ENCODE measurements around the gene CTBP2.
A peak's percentile ranks its signal among the peaks of the same experiment; 100 is the strongest.

The CTBP2 gene

GRCh38 chr10:125063256-125063925 is 97.0 kb downstream of the CTBP2 start:
- no peak for DNase-seq (ENCODE audit: extremely low spot score)
- CTCF ChIA-PET: interaction anchor here (1.1 to 6.4 kb wide), 3 partner anchors 13 to 322 kb away, joined by 3 to 43 read pairs (median 4); no protein-coding TSS in a partner anchor
- TF ChIP-seq CTCF (IDR thresholded peaks at IDR 0.05; ENCODE audit: control extremely low read depth, extremely low read depth, low read depth, missing control alignments): no peak
- POLR2A ChIA-PET: no interaction called here

- ChIA-PET POLR2A (no interaction called here), CTCF (interaction anchor here (1.1 to 6.4 kb wide), 5 partner anchors 9 to 321 kb away, joined by 3 to 43 read pairs (median 4); no protein-coding TSS in a partner anchor)
- no peak for DNase-seq (ENCODE audit: extremely low spot score)
- TF ChIP-seq CTCF (IDR thresholded peaks at IDR 0.05; ENCODE audit: control extremely low read depth, extremely low read depth, low read depth, missing control alignments): no peak
Observed at GRCh38 chr10:125062914-125063230, 97.5 kb downstream of the CTBP2 start.

GRCh38 chr10:125062227-125062913 is 98.0 kb downstream of the CTBP2 start:
- TF ChIP-seq CTCF (IDR thresholded peaks at IDR 0.05; ENCODE audit: control extremely low read depth, extremely low read depth, low read depth, missing control alignments): no peak
- no peak for DNase-seq (ENCODE audit: extremely low spot score)
- ChIA-PET POLR2A (no interaction called here), CTCF (interaction anchor here (0.8 to 6.4 kb wide), 7 partner anchors 9 to 321 kb away, joined by 3 to 43 read pairs (median 4); no protein-coding TSS in a partner anchor)

GRCh38 chr10:125061557-125062226 is 98.7 kb downstream of the CTBP2 start:
- ChIA-PET POLR2A (no interaction called here), CTCF (interaction anchor here (0.8 to 6.4 kb wide), 7 partner anchors 8 to 320 kb away, joined by 3 to 43 read pairs (median 4); no protein-coding TSS in a partner anchor)
- peak; percentile 62 for DNase-seq (ENCODE audit: extremely low spot score)
- TF ChIP-seq CTCF (IDR thresholded peaks at IDR 0.05; ENCODE audit: control extremely low read depth, extremely low read depth, low read depth, missing control alignments): no peak

GRCh38 chr10:125060826-125061556 is 99.4 kb downstream of the CTBP2 start:
- DNase-seq (ENCODE audit: extremely low spot score): peak; percentile 49
- peak; percentile 50 for TF ChIP-seq CTCF (IDR thresholded peaks at IDR 0.05; ENCODE audit: control extremely low read depth, extremely low read depth, low read depth, missing control alignments)
- POLR2A ChIA-PET: no interaction called here
- CTCF ChIA-PET: interaction anchor here (1.7 to 6.4 kb wide), 2 partner anchors 14 to 25 kb away, joined by 4 to 43 read pairs; no protein-coding TSS in a partner anchor

- POLR2A ChIA-PET: no interaction called here
- DNase-seq (ENCODE audit: extremely low spot score): no peak
- TF ChIP-seq CTCF (IDR thresholded peaks at IDR 0.05; ENCODE audit: control extremely low read depth, extremely low read depth, low read depth, missing control alignments): no peak
- CTCF ChIA-PET: interaction anchor here (6.4 kb wide), 1 partner anchor 13 kb away, joined by 43 read pairs; no protein-coding TSS in a partner anchor
Observed at GRCh38 chr10:125060482-125060825, 99.9 kb downstream of the CTBP2 start.

Measured in GM10248 (cell line).